Neural cell (in vitro differentiated cells): Measurements from ENCODE around the gene C1QTNF9B.

ENCODE experiments used
- EP300 ChIP-seq: fragments of 450-650 bp; conservative IDR thresholded peaks from 2 replicates; pipeline ENCODE4 v1.6.1; 2014; ENCODE audit warnings: antibody characterized with exemption, mild to moderate bottlenecking, moderate library complexity; ENCODE audit not compliant: poor library complexity, severe bottlenecking
- EZH2 ChIP-seq: fragments of 200-600, 300-800 bp; shearing (Covaris generic), sonication (generic); IDR thresholded peaks from 2 replicates; pipeline ENCODE4 v1.6.1; 2014; ENCODE audit warnings: antibody characterized with exemption, low read length, borderline replicate concordance, mild to moderate bottlenecking; ENCODE audit not compliant: insufficient read depth, poor library complexity, severe bottlenecking
- MXI1 ChIP-seq: fragments of 450-650 bp; conservative IDR thresholded peaks from 2 replicates; pipeline ENCODE4 v1.6.1; 2014; ENCODE audit warnings: antibody characterized with exemption, mild to moderate bottlenecking; ENCODE audit not compliant: poor library complexity, severe bottlenecking
- POLR2AphosphoS5 ChIP-seq: IDR thresholded peaks from 2 replicates; pipeline ENCODE4 v1.6.1; 2012
- RAD21 ChIP-seq: fragments of 450-650 bp; conservative IDR thresholded peaks from 2 replicates; pipeline ENCODE4 v1.6.1; 2014; ENCODE audit warnings: antibody characterized with exemption, mild to moderate bottlenecking, moderate library complexity
- SMC3 ChIP-seq: fragments of 450-650 bp; conservative IDR thresholded peaks from 2 replicates; pipeline ENCODE4 v1.6.1; 2014; ENCODE audit warnings: antibody characterized with exemption, mild to moderate bottlenecking, moderate library complexity; ENCODE audit not compliant: poor library complexity
- TAF1 ChIP-seq: IDR thresholded peaks from 2 replicates; pipeline ENCODE4 v1.6.1; 2012; ENCODE audit warnings: low read depth
- TF ChIP-seq, protein P1 (sequence below): fragments of 450-650 bp; IDR thresholded peaks from 2 replicates; pipeline ENCODE4 v1.5.1; 2014; ENCODE audit warnings: antibody characterized with exemption, mild to moderate bottlenecking, moderate library complexity; ENCODE audit not compliant: poor library complexity, severe bottlenecking
- TF ChIP-seq, protein P2 (sequence below): IDR thresholded peaks from 2 replicates; pipeline ENCODE4 v1.6.1; 2012; ENCODE audit warnings: borderline replicate concordance

DNA sequence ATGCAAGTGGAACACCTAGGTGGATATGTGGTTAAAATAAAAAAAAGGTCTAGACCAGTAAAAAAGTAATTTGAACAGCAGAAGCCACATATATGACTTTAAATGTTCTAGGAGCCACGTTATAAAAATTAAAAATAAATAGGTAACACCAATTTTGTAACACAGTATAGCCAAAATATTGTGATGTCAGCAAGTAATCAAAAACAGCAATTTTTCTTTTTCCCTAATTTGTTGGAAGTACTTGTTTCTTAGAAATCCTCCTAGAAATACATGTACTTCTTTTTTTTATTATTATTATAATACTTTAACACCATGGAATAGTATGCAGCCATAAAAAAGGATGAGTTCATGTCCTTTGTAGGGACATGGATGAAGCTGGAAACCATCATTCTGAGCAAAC is 25.7 kb upstream of the C1QTNF9B start:
- TF ChIP-seq, protein P1, sequence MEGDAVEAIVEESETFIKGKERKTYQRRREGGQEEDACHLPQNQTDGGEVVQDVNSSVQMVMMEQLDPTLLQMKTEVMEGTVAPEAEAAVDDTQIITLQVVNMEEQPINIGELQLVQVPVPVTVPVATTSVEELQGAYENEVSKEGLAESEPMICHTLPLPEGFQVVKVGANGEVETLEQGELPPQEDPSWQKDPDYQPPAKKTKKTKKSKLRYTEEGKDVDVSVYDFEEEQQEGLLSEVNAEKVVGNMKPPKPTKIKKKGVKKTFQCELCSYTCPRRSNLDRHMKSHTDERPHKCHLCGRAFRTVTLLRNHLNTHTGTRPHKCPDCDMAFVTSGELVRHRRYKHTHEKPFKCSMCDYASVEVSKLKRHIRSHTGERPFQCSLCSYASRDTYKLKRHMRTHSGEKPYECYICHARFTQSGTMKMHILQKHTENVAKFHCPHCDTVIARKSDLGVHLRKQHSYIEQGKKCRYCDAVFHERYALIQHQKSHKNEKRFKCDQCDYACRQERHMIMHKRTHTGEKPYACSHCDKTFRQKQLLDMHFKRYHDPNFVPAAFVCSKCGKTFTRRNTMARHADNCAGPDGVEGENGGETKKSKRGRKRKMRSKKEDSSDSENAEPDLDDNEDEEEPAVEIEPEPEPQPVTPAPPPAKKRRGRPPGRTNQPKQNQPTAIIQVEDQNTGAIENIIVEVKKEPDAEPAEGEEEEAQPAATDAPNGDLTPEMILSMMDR, result no peak
- no peak for TF ChIP-seq MXI1
- TF ChIP-seq, protein P2, sequence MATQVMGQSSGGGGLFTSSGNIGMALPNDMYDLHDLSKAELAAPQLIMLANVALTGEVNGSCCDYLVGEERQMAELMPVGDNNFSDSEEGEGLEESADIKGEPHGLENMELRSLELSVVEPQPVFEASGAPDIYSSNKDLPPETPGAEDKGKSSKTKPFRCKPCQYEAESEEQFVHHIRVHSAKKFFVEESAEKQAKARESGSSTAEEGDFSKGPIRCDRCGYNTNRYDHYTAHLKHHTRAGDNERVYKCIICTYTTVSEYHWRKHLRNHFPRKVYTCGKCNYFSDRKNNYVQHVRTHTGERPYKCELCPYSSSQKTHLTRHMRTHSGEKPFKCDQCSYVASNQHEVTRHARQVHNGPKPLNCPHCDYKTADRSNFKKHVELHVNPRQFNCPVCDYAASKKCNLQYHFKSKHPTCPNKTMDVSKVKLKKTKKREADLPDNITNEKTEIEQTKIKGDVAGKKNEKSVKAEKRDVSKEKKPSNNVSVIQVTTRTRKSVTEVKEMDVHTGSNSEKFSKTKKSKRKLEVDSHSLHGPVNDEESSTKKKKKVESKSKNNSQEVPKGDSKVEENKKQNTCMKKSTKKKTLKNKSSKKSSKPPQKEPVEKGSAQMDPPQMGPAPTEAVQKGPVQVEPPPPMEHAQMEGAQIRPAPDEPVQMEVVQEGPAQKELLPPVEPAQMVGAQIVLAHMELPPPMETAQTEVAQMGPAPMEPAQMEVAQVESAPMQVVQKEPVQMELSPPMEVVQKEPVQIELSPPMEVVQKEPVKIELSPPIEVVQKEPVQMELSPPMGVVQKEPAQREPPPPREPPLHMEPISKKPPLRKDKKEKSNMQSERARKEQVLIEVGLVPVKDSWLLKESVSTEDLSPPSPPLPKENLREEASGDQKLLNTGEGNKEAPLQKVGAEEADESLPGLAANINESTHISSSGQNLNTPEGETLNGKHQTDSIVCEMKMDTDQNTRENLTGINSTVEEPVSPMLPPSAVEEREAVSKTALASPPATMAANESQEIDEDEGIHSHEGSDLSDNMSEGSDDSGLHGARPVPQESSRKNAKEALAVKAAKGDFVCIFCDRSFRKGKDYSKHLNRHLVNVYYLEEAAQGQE, result no peak
- no peak for TF ChIP-seq SMC3
- no peak for TF ChIP-seq EZH2
- TF ChIP-seq POLR2AphosphoS5, result no peak
- no peak for TF ChIP-seq TAF1
- no peak for TF ChIP-seq RAD21
- no peak for TF ChIP-seq EP300
